Middle frontal gyrus (tissue), 1 donor: ENCODE data around the gene SLC4A2.
A peak's percentile ranks its signal among the peaks of the same experiment; 100 is the strongest.
"Not testable (repeated sequence)": the region's sequence is repeated elsewhere in the genome, so short reads cannot be mapped to it uniquely, and the experiment has no call there.

Source experiments
- DNase-seq: peaks from one replicate; pipeline ENCODE4 v3.0.0-alpha.2; 2015; ENCODE audit warnings: low spot score; ENCODE audit errors: extremely low spot score

The SLC4A2 gene

GRCh38 chr7:151043449-151043848 lies 15.9 kb upstream of the SLC4A2 start:
- DNase-seq = not testable (repeated sequence)

- no peak for DNase-seq
Observed at GRCh38 chr7:151043959-151044358, 15.4 kb upstream of the SLC4A2 start.

DNA sequence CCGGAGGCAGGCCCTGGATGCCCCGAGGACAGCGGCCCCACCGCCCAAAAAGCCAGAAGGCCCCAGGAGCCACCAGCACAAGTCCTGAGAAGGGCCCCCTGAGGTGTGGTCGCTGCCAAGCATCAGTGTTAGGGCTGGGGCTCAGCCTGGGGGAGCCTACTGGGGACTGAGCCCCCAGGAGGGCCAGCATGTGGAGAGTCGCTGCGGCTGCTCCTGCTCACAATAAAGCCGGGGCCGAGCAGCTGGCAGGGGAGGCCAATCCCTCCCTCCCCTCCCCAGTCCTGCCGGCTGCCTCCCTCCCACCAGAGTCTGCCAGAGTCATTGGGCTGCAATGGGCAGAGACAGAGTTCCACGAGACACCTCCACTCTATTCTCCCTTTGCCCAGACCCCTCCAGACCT lies 14.1 kb upstream of the SLC4A2 start:
- DNase-seq = no peak

DNA sequence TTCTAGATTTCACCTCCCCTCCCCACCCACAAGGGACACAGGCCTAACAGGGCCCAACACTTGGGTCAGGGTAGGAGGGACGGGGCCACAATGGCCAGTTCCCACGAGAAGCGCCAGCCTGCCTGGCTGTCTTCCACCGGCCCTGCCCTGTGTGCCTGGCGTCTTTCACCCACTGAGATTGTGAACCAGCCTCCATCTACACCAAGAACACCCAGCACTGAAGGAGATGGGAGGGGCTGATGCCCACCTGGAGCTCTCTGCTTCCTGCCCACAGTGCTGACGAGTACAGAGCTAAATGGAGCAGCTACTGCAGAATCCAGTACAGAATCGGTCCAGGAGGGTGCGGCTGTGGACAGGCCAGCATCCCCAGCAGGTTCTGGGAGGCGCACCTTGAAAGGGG lies 13.4 kb upstream of the SLC4A2 start:
- no peak for DNase-seq

DNA sequence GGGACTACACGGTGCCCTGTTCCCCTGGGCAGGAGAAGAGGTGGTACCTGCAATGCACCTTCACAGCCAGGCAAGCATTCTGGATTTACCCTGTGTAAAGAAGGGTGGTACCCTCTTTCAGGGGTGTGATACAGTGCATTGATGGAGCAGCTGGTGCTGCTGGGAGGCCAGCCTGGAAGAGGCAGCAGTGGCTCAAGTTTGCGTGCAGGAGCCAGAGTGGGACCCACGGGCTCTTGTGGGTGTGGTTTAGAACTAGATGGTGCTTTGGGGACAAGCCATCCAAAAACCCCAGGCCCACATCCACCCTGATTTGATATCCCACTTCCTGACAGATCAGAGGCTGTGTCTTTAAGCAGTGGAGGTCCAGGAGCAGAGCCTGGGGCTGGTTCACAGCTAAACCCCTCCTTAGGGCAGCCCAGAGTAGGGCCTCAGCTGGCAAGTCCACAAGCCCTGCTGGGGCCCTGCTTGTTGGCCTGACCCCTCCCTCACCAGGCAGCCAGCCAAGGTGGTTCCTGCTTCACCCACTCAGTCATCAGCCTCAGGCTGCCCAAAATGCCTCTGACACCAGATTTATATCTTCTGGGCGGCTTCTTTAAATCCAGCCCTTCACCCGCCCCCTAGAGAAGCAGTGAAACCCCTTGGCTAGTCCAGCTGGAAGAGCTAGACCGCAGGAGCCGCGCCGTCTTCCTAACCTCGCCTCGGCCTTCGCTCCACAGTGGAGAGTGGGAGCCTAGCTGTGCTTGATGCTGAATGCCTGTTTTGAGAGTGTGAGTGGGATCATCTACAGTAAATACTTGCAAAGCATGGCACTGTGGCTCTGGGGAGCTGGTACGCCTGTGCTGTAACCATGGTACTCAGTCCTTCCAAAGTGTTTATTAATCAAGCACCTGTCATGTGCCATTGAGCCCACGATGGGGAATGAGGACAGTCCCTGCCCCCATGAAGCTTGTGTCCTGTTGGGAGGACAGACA lies 12.5 kb upstream of the SLC4A2 start:
- no peak for DNase-seq

DNA sequence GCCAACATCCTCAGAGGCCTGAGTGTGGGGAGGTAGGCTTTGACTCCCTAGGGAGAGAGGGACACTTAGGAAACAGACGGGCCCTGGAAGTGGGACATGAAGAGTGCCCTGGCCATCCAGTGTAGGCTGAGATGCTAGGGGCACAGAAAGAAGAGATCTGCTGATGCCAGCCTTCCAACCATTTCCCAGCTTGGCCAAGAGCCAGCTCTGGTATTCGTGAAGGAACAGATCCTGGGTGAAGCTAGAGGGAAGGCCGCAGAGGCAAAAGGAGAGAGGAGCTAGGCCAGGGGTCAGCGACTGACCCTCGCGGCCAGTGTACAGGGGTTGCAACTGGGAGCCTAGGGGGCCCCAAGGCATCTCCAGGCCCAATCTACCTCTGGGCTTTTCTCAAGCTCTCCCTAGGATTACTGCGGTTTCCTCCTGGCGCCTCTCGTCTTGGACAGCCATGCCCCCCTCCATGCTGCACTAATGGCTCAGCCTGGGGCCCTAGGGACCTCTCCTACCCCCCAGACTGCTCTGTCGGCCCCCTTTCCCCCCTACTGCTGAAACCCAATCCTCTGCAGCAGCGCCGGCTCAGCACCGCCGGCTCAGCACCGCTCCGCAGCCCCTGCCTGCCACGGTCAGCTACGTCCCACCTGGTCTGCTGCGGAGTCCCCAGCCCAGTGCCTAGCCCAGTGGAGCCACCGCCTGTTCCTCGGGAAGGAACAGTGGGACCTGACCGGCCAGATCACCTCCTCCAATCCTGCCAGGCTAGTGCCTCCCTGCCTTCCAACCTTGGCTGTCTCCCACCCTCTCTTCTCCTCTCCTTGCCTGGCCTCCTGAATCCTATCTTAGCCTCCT lies 11.2 kb upstream of the SLC4A2 start, which contains the start of gene ASIC3:
TSS of gene ASIC3 (plus strand) at position 556 of the 840 bp plus-strand sequence. CDS start 355 bp downstream, outside the sequence.
- DNase-seq = no peak

- DNase-seq = no peak
Observed at GRCh38 chr7:151048911-151049463, 10.4 kb upstream of the SLC4A2 start.

- DNase-seq = no peak
Observed at GRCh38 chr7:151051108-151051507, 8.3 kb upstream of the SLC4A2 start.

- DNase-seq = no peak
Observed at GRCh38 chr7:151053096-151053495, 6.3 kb upstream of the SLC4A2 start.

DNA sequence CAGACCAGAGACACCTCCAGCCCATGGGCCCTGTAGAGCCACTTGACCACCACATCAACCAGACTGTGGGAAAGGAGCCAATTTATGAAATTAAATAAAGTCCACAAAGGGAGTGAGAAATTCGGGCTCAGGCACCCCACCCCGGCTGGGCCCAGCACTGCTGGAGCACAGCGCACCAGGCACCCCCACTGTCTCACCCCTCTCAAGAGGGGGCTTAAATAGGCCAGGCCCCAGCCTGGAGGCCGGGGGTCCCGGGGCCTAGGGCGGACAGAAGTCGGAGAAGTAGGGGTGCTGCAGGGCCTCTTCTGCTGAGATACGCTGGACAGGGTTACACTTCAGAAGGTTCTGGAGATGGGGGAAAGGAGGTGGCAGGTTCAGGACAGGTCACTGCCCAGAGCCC lies 5.6 kb upstream of the SLC4A2 start:
- DNase-seq = no peak

- DNase-seq = no peak
Observed at GRCh38 chr7:151056283-151056665, 3.1 kb upstream of the SLC4A2 start.

GRCh38 chr7:151056666-151057505 lies 2.5 kb upstream of the SLC4A2 start:
- DNase-seq = no peak

DNA sequence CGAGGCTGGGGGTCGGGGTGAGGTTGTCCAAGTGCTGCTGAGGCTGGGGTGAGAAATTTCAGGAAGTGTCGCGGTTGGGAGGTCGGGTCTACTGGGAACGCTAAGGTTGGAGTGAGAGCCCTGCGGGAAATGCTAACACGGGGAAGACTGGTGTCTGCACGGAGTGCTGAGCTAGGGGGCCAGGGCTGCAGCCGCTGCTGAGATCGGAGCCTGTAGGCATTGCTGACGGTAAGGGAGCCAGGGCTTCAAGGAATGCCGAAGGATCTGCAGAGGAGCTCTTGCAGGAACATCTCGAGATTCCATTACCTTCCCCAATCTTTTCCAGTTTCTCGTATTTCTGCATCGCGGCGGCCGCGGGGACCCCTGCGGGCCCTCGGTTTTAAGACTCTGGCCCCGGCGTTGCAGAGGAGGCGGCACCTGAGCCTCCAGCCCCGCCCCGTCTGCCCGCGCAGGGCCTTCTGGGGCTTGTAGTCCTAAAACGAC lies 1.8 kb upstream of the SLC4A2 start, which contains the start of gene CDK5:
TSS of gene CDK5 (minus strand) at position 392 of the 483 bp plus-strand sequence. CDS start at position 343, 49 bp downstream.
- DNase-seq = no peak

GRCh38 chr7:151057989-151058780 lies 1.2 kb upstream of the SLC4A2 start:
- DNase-seq = peak; percentile 99

- no peak for DNase-seq
Observed at GRCh38 chr7:151058781-151059366, 515 bp upstream of the SLC4A2 start.

DNA sequence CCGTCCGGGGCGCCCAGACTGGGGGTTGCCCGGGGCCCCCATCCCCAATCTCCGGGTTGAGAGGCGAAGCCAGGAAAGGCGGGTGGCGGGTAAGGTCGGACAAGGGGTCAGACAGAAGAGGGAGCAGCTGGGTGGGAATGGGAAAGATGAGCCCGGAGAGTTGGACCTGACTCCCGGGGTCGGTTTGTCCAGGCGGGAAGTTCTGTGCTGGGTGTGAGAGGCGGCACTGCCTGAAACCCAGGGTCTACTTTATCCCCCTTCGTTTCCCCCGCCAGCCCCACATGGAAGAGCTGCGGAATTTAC lies 675 bp downstream of the SLC4A2 start:
- DNase-seq = no peak

- no peak for DNase-seq
Observed at GRCh38 chr7:151060416-151061212, 1.2 kb downstream of the SLC4A2 start.

DNA sequence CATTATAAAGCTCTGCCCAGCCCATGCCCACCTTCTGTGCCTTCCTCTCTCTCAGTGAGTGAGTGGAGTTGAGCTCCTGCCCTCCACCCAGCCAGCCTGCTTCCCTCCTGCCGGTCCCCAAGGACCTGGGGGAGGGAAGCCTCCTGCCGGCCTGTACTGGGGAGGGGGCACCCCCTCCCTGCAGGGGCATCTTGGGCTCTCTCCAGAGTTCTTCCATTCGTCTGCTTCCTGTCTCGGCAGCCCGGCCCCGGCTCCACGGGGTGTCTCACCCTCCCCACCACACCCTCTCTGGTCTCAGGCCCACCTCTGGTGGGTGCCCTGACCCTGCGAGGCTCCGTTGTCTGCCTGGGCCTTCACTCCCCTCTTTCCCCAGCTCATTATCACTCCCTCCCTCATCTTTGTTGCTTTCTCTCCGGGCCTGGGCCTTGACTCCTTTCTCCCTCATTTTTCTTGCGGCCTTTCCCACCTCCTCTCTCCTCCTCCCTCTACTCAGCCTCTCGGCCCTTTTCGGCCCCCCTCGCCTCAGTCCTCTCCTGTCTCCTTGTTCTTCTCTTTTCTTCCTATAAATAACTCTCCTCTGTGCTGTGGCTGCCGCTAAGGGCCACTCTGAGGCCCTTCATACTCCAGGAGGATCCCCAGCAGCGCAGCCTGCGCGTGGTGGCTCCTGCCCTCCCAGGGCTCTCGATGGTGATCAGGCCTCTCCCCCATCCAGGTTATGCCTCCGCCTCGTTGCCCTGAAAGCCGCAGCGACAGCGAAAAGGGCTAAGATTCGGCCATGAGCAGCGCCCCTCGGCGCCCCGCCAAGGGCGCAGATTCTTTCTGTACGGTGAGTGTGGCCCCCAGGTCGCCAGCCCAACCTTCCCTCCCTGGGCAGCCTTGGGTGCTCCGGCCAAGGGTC lies 2.1 kb downstream of the SLC4A2 start:
- no peak for DNase-seq
